Activated T-cell treated with anti-CD3 and anti-CD28 coated beads, Interleukin-2, amount 50 U/mL, for 24 hours (primary cell): ENCODE data around the gene STAC2.
"Not testable (repeated sequence)": the region's sequence is repeated elsewhere in the genome, so short reads cannot be mapped to it uniquely, and the experiment has no call there.

ENCODE experiments used
- DNase-seq: peaks from one replicate; pipeline ENCODE4 v3.0.0-alpha.2; 2020
- H3K27ac Mint-ChIP-seq: 2 replicates; pipeline ENCODE4 v1.8.0; 2020; ENCODE audit warnings: mild to moderate bottlenecking, mixed read lengths
- H3K27me3 Mint-ChIP-seq: 2 replicates; pipeline ENCODE4 v1.8.0; 2020; ENCODE audit warnings: mixed read lengths
- H3K36me3 Mint-ChIP-seq: 2 replicates; pipeline ENCODE4 v1.8.0; 2020; ENCODE audit warnings: low read depth, mixed read lengths
- H3K4me1 Mint-ChIP-seq: 2 replicates; pipeline ENCODE4 v1.8.0; 2020; ENCODE audit warnings: low read depth, mixed read lengths
- H3K4me3 Mint-ChIP-seq: 2 replicates; pipeline ENCODE4 v1.8.0; 2020; ENCODE audit warnings: mild to moderate bottlenecking, moderate library complexity, mixed read lengths
- H3K9me3 Mint-ChIP-seq: 2 replicates; pipeline ENCODE4 v1.8.0; 2020; ENCODE audit warnings: mixed read lengths

Gene STAC2

GRCh38 chr17:39225308-39225958 is at the start of gene STAC2:
TSS of gene STAC2 (minus strand) at chr17:39225945. CDS start at chr17:39225502, 443 bp downstream.
- Mint-ChIP-seq H3K27me3 (peaks cover 55% of the 10 kb centered on the region), H3K36me3 (no peaks in the 10 kb centered on the region), H3K9me3 (no peaks in the 10 kb centered on the region), H3K27ac (no peak within 1 kb of the TSS), H3K4me3 (peak within 1 kb of the TSS; percentile 72), H3K4me1 (peaks cover 8% of the 10 kb centered on the region)
- DNase-seq: no peak

- Mint-ChIP-seq H3K27ac (no peak overlapping the region), H3K9me3 (no peaks in the 10 kb centered on the region), H3K4me1 (no peaks in the 10 kb centered on the region), H3K4me3 (no peak overlapping the region), H3K27me3 (no peaks in the 10 kb centered on the region), H3K36me3 (peaks cover 60% of the 10 kb centered on the region)
- no peak for DNase-seq
These were observed 45.8 kb upstream of the STAC2 start for GRCh38 chr17:39271546-39271945.

- no peak for DNase-seq
- Mint-ChIP-seq H3K36me3 (peaks cover 63% of the 10 kb centered on the region), H3K27ac (no peak overlapping the region), H3K9me3 (no peaks in the 10 kb centered on the region), H3K4me3 (no peak overlapping the region), H3K4me1 (no peaks in the 10 kb centered on the region), H3K27me3 (no peaks in the 10 kb centered on the region)
These were observed 45.2 kb upstream of the STAC2 start for GRCh38 chr17:39270923-39271322.

- no peaks in the 10 kb centered on the region for H3K9me3 Mint-ChIP-seq
- no peaks in the 10 kb centered on the region for H3K27me3 Mint-ChIP-seq
- no peaks in the 10 kb centered on the region for H3K4me1 Mint-ChIP-seq
- H3K36me3 Mint-ChIP-seq: peaks cover 70% of the 10 kb centered on the region
- DNase-seq: no peak
- H3K27ac Mint-ChIP-seq: no peak overlapping the region
- H3K4me3 Mint-ChIP-seq: no peak overlapping the region
These were observed 38.4 kb upstream of the STAC2 start for GRCh38 chr17:39264119-39264518.

- Mint-ChIP-seq H3K36me3 (peaks cover 72% of the 10 kb centered on the region), H3K27ac (no peak overlapping the region), H3K27me3 (no peaks in the 10 kb centered on the region), H3K9me3 (no peaks in the 10 kb centered on the region), H3K4me1 (no peaks in the 10 kb centered on the region), H3K4me3 (no peak overlapping the region)
- peak; percentile 52 for DNase-seq
These were observed 35.5 kb upstream of the STAC2 start for GRCh38 chr17:39261286-39261685.

GRCh38 chr17:39252788-39253460 is 27.2 kb upstream of the STAC2 start:
- Mint-ChIP-seq H3K27ac (no peak overlapping the region), H3K36me3 (peaks cover 37% of the 10 kb centered on the region), H3K27me3 (no peaks in the 10 kb centered on the region), H3K4me3 (no peak overlapping the region), H3K9me3 (no peaks in the 10 kb centered on the region), H3K4me1 (no peaks in the 10 kb centered on the region)
- DNase-seq: no peak

- Mint-ChIP-seq H3K27ac (no peak overlapping the region), H3K9me3 (no peaks in the 10 kb centered on the region), H3K4me1 (no peaks in the 10 kb centered on the region), H3K4me3 (no peak overlapping the region), H3K27me3 (no peaks in the 10 kb centered on the region), H3K36me3 (peaks cover 29% of the 10 kb centered on the region)
- DNase-seq: no peak
These were observed 26.3 kb upstream of the STAC2 start for GRCh38 chr17:39251997-39252396.

- peaks cover 17% of the 10 kb centered on the region for H3K36me3 Mint-ChIP-seq
- DNase-seq, H3K4me3 Mint-ChIP-seq, H3K4me1 Mint-ChIP-seq, H3K9me3 Mint-ChIP-seq, H3K27ac Mint-ChIP-seq, H3K27me3 Mint-ChIP-seq: not testable (repeated sequence)
These were observed 24.3 kb upstream of the STAC2 start for GRCh38 chr17:39250076-39250475.

GRCh38 chr17:39246274-39246673 is 20.5 kb upstream of the STAC2 start:
- H3K36me3 Mint-ChIP-seq: no peaks in the 10 kb centered on the region
- H3K27ac Mint-ChIP-seq: no peak overlapping the region
- no peak overlapping the region for H3K4me3 Mint-ChIP-seq
- no peak for DNase-seq
- H3K27me3 Mint-ChIP-seq: no peaks in the 10 kb centered on the region
- H3K4me1 Mint-ChIP-seq: peaks cover 9% of the 10 kb centered on the region
- H3K9me3 Mint-ChIP-seq: no peaks in the 10 kb centered on the region

GRCh38 chr17:39244600-39245570 is 19.1 kb upstream of the STAC2 start:
- Mint-ChIP-seq H3K4me1 (peaks cover 11% of the 10 kb centered on the region), H3K9me3 (no peaks in the 10 kb centered on the region), H3K36me3 (no peaks in the 10 kb centered on the region), H3K27me3 (no peaks in the 10 kb centered on the region), H3K27ac (no peak overlapping the region), H3K4me3 (no peak overlapping the region)
- DNase-seq: peak; percentile 90

GRCh38 chr17:39244016-39244599 is 18.4 kb upstream of the STAC2 start:
- H3K36me3 Mint-ChIP-seq: no peaks in the 10 kb centered on the region
- no peaks in the 10 kb centered on the region for H3K9me3 Mint-ChIP-seq
- peak; percentile 29 for DNase-seq
- peaks cover 18% of the 10 kb centered on the region for H3K4me1 Mint-ChIP-seq
- peaks cover 4% of the 10 kb centered on the region for H3K27me3 Mint-ChIP-seq
- H3K27ac Mint-ChIP-seq: no peak overlapping the region
- no peak overlapping the region for H3K4me3 Mint-ChIP-seq

- no peak overlapping the region for H3K27ac Mint-ChIP-seq
- H3K4me3 Mint-ChIP-seq: no peak overlapping the region
- H3K27me3 Mint-ChIP-seq: peaks cover 4% of the 10 kb centered on the region
- no peaks in the 10 kb centered on the region for H3K36me3 Mint-ChIP-seq
- peak; percentile 22 for DNase-seq
- peaks cover 27% of the 10 kb centered on the region for H3K4me1 Mint-ChIP-seq
- H3K9me3 Mint-ChIP-seq: no peaks in the 10 kb centered on the region
These were observed 17.4 kb upstream of the STAC2 start for GRCh38 chr17:39243155-39243554.

- peak; percentile 6 for DNase-seq
- H3K27ac Mint-ChIP-seq: no peak overlapping the region
- H3K36me3 Mint-ChIP-seq: no peaks in the 10 kb centered on the region
- H3K4me1 Mint-ChIP-seq: peaks cover 35% of the 10 kb centered on the region
- peaks cover 4% of the 10 kb centered on the region for H3K27me3 Mint-ChIP-seq
- H3K4me3 Mint-ChIP-seq: no peak overlapping the region
- H3K9me3 Mint-ChIP-seq: no peaks in the 10 kb centered on the region
These were observed 14.9 kb upstream of the STAC2 start for GRCh38 chr17:39240631-39241030.

GRCh38 chr17:39239640-39240314 is 14.0 kb upstream of the STAC2 start:
- Mint-ChIP-seq H3K9me3 (no peaks in the 10 kb centered on the region), H3K27ac (peak overlapping the region; percentile 15)

More at GRCh38 chr17:39239640-39240314, 14.0 kb upstream of the STAC2 start:
- Mint-ChIP-seq H3K4me3 (no peak overlapping the region), H3K27me3 (peaks cover 4% of the 10 kb centered on the region), H3K4me1 (peaks cover 36% of the 10 kb centered on the region), H3K36me3 (no peaks in the 10 kb centered on the region)
- DNase-seq: peak; percentile 78
